Measurements from ENCODE around the gene CBX6. TPM values are rescaled to one million over a fixed set of nuclear protein-coding genes. Genes with fewer than 3 reads are reported as not detected.

Gene CBX6
- total and polyA plus RNA-seq, 10 donors: 10.2 to 72.2 (median 38.7) TPM

GRCh38 chr22:38834991-38835390, 37.0 kb downstream of the CBX6 start:
- no peak for DNase-seq
- H3K4me1 ChIP-seq: no peaks in the 10 kb centered on the region
- peaks cover 0 to 35% (median 0%) of the 10 kb centered on the region in 7 donors for H3K27me3 ChIP-seq (replicated peaks in 1 of 7)
- no peak for TF ChIP-seq POLR2A (IDR thresholded peaks at IDR 0.05)
- no peak for TF ChIP-seq POLR2AphosphoS5 (IDR thresholded peaks at IDR 0.05)
- TF ChIP-seq CTCF (IDR thresholded peaks at IDR 0.05 in 8 of 11, conservative IDR thresholded peaks at IDR 0.05 in 3 of 11): no peak
- H3K36me3 ChIP-seq: no peaks in the 10 kb centered on the region
- 89 to 99% (median 95%) methylated on average over 1 to 5 of the region's 5 CpGs for WGBS, 5 donors
- no peak overlapping the region for H3K27ac ChIP-seq
- intact Hi-C loops (cut with DNase I; ENCODE audit: low total_unique reads): no loop called here
- H3K9me3 ChIP-seq: no peaks in the 10 kb centered on the region
- H3K4me3 ChIP-seq: no peak overlapping the region

- no peak for DNase-seq
- no peak overlapping the region for H3K27ac ChIP-seq
These were observed 37.6 kb downstream of the CBX6 start for GRCh38 chr22:38834215-38834953.

GRCh38 chr22:38833061-38833460, 39.0 kb downstream of the CBX6 start:
- 75 to 94% (median 79%) methylated on average over 2 to 3 of the region's 3 CpGs for WGBS, 5 donors

More at GRCh38 chr22:38834215-38834953, 37.6 kb downstream of the CBX6 start:
- TF ChIP-seq POLR2A (IDR thresholded peaks at IDR 0.05): no peak
- intact Hi-C loops (cut with DNase I; ENCODE audit: low total_unique reads): no loop called here
- H3K27me3 ChIP-seq (replicated peaks in 1 of 7): peaks cover 0 to 35% (median 0%) of the 10 kb centered on the region in 7 donors
- no peaks in the 10 kb centered on the region for H3K36me3 ChIP-seq
- no peaks in the 10 kb centered on the region for H3K9me3 ChIP-seq
- 83 to 92% (median 87%) methylated on average over 13 of the region's 13 CpGs for WGBS, 5 donors
- no peaks in the 10 kb centered on the region for H3K4me1 ChIP-seq
- no peak overlapping the region for H3K4me3 ChIP-seq

More at GRCh38 chr22:38833061-38833460, 39.0 kb downstream of the CBX6 start:
- Histone ChIP-seq H3K27me3 (replicated peaks in 1 of 7) (peaks cover 0 to 28% (median 0%) of the 10 kb centered on the region in 7 donors), H3K4me3 (no peak overlapping the region), H3K9me3 (peaks cover 0 to 3% (median 0%) of the 10 kb centered on the region in 8 donors), H3K27ac (no peak overlapping the region), H3K4me1 (no peaks in the 10 kb centered on the region), H3K36me3 (no peaks in the 10 kb centered on the region)
- DNase-seq: peak; percentile 23
- intact Hi-C loops (cut with DNase I; ENCODE audit: low total_unique reads): no loop called here
- TF ChIP-seq CTCF (IDR thresholded peaks at IDR 0.05 in 8 of 11, conservative IDR thresholded peaks at IDR 0.05 in 3 of 11): no peak
- no peak for TF ChIP-seq POLR2AphosphoS5 (IDR thresholded peaks at IDR 0.05)
- TF ChIP-seq POLR2A (IDR thresholded peaks at IDR 0.05): no peak

All from spleen (tissue), 11 donors.